Measurements from ENCODE around the gene GPRASP2. TPM values are rescaled to one million over a fixed set of nuclear protein-coding genes. Genes with fewer than 3 reads are reported as not detected.

GPRASP2 gene
- total and polyA plus RNA-seq, 9 of the 15 experiments (the other 6 are each of a cell fraction or from before 2014, with no cell fraction given) = 1.2 to 3.3 (median 2.1) TPM

GRCh38 chrX:102767287-102767686, 55.0 kb downstream of the GPRASP2 start:
- ChIA-PET POLR2A (no interaction called here), CTCF (ENCODE audit: low intra/inter-chr PET ratio) (no interaction called here)
- Histone ChIP-seq H3K9me3 (replicated peaks; ENCODE audit: control insufficient read depth, insufficient read depth, low read depth, low read length) (no peaks in the 10 kb centered on the region), H3K79me2 (ENCODE audit: control insufficient read depth, insufficient read depth, low read length) (peaks cover 23% of the 10 kb centered on the region), H3K9me1 (ENCODE audit: control insufficient read depth, insufficient read depth, low read length) (no peaks in the 10 kb centered on the region), H3K27me3 (ENCODE audit: control insufficient read depth in 2 of 2, insufficient read depth in 2 of 2, low read length in 2 of 2) (no peaks in the 10 kb centered on the region), H2AFZ (ENCODE audit: low read depth, low read length) (no peak overlapping the region), H3K4me2 (ENCODE audit: insufficient read depth, low read length) (no peak overlapping the region), H3K9ac (ENCODE audit: insufficient read depth in 1 of 2, low read depth in 2 of 2, low read length in 2 of 2) (no peak overlapping the region), H3K4me1 (replicated peaks in 1 of 2; ENCODE audit: control insufficient read depth in 2 of 2, insufficient read depth in 2 of 2, low read length in 2 of 2) (no peaks in the 10 kb centered on the region; a peak in 1 of 5 replicates), H4K20me1 (replicated peaks; ENCODE audit: control insufficient read depth, insufficient read depth, low read length) (no peaks in the 10 kb centered on the region), H3K4me3 (no peak overlapping the region), H3K27ac (ENCODE audit: extremely low read depth, low read depth, low read length) (no peak overlapping the region), H3K36me3 (ENCODE audit: control insufficient read depth, insufficient read depth, low read length) (no peaks in the 10 kb centered on the region)
- TF ChIP-seq ZNF507 (tag; conservative IDR thresholded peaks at IDR 0.05) (no peak), ZNF408 (CRISPR knock-in tag; IDR thresholded peaks at IDR 0.05; ENCODE audit: low read depth) (no peak), WHSC1 (IDR thresholded peaks at IDR 0.05; ENCODE audit: low read length) (no peak), THAP7 (CRISPR knock-in tag; IDR thresholded peaks at IDR 0.05) (no peak), ZKSCAN8 (CRISPR knock-in tag; IDR thresholded peaks at IDR 0.05) (no peak), CEBPB (tag; IDR thresholded peaks at IDR 0.05) (no peak), ZNF76 (CRISPR knock-in tag; IDR thresholded peaks at IDR 0.05; ENCODE audit: borderline replicate concordance) (no peak), ZNF121 (CRISPR knock-in tag; conservative IDR thresholded peaks at IDR 0.05) (no peak), GATAD2A (IDR thresholded peaks at IDR 0.05) (no peak), ZNF431 (CRISPR knock-in tag; IDR thresholded peaks at IDR 0.05) (no peak), CBFA2T3 (IDR thresholded peaks at IDR 0.05) (no peak), U2AF2 (optimal IDR thresholded peaks at IDR 0.05; ENCODE audit: low read depth, low read length) (no peak), PKNOX1 (IDR thresholded peaks at IDR 0.05) (no peak)
- intact Hi-C loops (cut with micrococcal nuclease) (no loop called here), in situ Hi-C loops (cut with MboI) (no loop called here)
- FAIRE-seq = no peak
- BruUV-seq (replicated peaks) = no TSS peak
- no peak for ATAC-seq
- WGBS (ENCODE audit: insufficient coverage, low coverage, missing lambda C conversion rate) = 7% methylated on average over 1 of the region's 1 CpG
- DNase-seq (ENCODE audit: extremely low read depth in 1 of 4, low spot score in 3 of 4) = no peak

Small RNA genes within 50 kb of the gene (small RNA-seq; reads per million reads assigned to genes)
- gene RNU6-589P = not detected

Other genes starting within 250 kb of the GPRASP2 start
- gene TCP11X2, start 240.6 kb upstream of the GPRASP2 start, total RNA-seq (2014; rRNA removed) = not detected in 2 replicates
- not detected in 2 replicates for gene TCP11X2, start 240.6 kb upstream of the GPRASP2 start, total RNA-seq (2014; rRNA removed; fragmentation: Illumina TruSeq; extraction: Trizol)
- not detected in 2 replicates for gene TCP11X2, start 240.6 kb upstream of the GPRASP2 start, total RNA-seq (2015; rRNA removed; fragmentation: Illumina TruSeq; extraction: Trizol)
- gene TCP11X2, start 240.6 kb upstream of the GPRASP2 start, total RNA-seq (2021) = not detected in 2 replicates
- gene TCP11X2, start 240.6 kb upstream of the GPRASP2 start, polyA plus RNA-seq (2011; rRNA removed) = not detected in 2 replicates
- gene TCP11X2, start 240.6 kb upstream of the GPRASP2 start, polyA plus RNA-seq (2014; fragmentation: Illumina TruSeq; extraction: Trizol) = not detected in 2 replicates
- not detected for gene TCP11X2, start 240.6 kb upstream of the GPRASP2 start, polyA plus RNA-seq (2014; fragmentation: Nextera tagmentation; extraction: Ambion mirVana)
- gene TCP11X2, start 240.6 kb upstream of the GPRASP2 start, polyA plus RNA-seq (2014; rRNA removed) = not detected in 2 replicates
- gene TMSB15A, start 195.7 kb upstream of the GPRASP2 start, total RNA-seq (2014; rRNA removed) = 0.49 and 1.1 TPM in 2 replicates
- gene TMSB15A, start 195.7 kb upstream of the GPRASP2 start, total RNA-seq (2014; rRNA removed; fragmentation: Illumina TruSeq; extraction: Trizol) = 0.91 and 1.2 TPM in 2 replicates
- 0.54 and 0.87 TPM in 2 replicates for gene TMSB15A, start 195.7 kb upstream of the GPRASP2 start, total RNA-seq (2015; rRNA removed; fragmentation: Illumina TruSeq; extraction: Trizol)
- 0.49 TPM in 1 of 2 replicates, not detected in the other for gene TMSB15A, start 195.7 kb upstream of the GPRASP2 start, total RNA-seq (2021)
- gene TMSB15A, start 195.7 kb upstream of the GPRASP2 start, polyA plus RNA-seq (2011; rRNA removed) = 0.61 and 1.6 TPM in 2 replicates
- gene TMSB15A, start 195.7 kb upstream of the GPRASP2 start, polyA plus RNA-seq (2014; fragmentation: Illumina TruSeq; extraction: Trizol) = 0.78 and 1.1 TPM in 2 replicates
- 1 to 10 TPM; 1.2 to 1.6 TPM for gene TMSB15A, start 195.7 kb upstream of the GPRASP2 start, polyA plus RNA-seq (2014; fragmentation: Nextera tagmentation; extraction: Ambion mirVana)
- 0.39 and 0.85 TPM in 2 replicates for gene TMSB15A, start 195.7 kb upstream of the GPRASP2 start, polyA plus RNA-seq (2014; rRNA removed)
- gene ARMCX5, start 112.9 kb upstream of the GPRASP2 start, total RNA-seq (2014; rRNA removed) = 19.8 and 22.6 TPM in 2 replicates
- gene ARMCX5, start 112.9 kb upstream of the GPRASP2 start, total RNA-seq (2014; rRNA removed; fragmentation: Illumina TruSeq; extraction: Trizol) = 18.2 and 19.3 TPM in 2 replicates
- gene ARMCX5, start 112.9 kb upstream of the GPRASP2 start, total RNA-seq (2015; rRNA removed; fragmentation: Illumina TruSeq; extraction: Trizol) = 15.6 and 16.1 TPM in 2 replicates
- gene ARMCX5, start 112.9 kb upstream of the GPRASP2 start, total RNA-seq (2021) = 13.4 TPM in 2 replicates
- gene ARMCX5, start 112.9 kb upstream of the GPRASP2 start, polyA plus RNA-seq (2011; rRNA removed) = 10.4 and 17.3 TPM in 2 replicates
- 19.9 and 22.9 TPM in 2 replicates for gene ARMCX5, start 112.9 kb upstream of the GPRASP2 start, polyA plus RNA-seq (2014; fragmentation: Illumina TruSeq; extraction: Trizol)
- 10 to 100 TPM; 17.3 to 29.4 TPM for gene ARMCX5, start 112.9 kb upstream of the GPRASP2 start, polyA plus RNA-seq (2014; fragmentation: Nextera tagmentation; extraction: Ambion mirVana)
- 15.1 and 17.4 TPM in 2 replicates for gene ARMCX5, start 112.9 kb upstream of the GPRASP2 start, polyA plus RNA-seq (2014; rRNA removed)
- gene GPRASP1, start 61.0 kb upstream of the GPRASP2 start, total RNA-seq (2014; rRNA removed) = 0.23 and 0.29 TPM in 2 replicates
- 0.55 and 0.57 TPM in 2 replicates for gene GPRASP1, start 61.0 kb upstream of the GPRASP2 start, total RNA-seq (2014; rRNA removed; fragmentation: Illumina TruSeq; extraction: Trizol)
- gene GPRASP1, start 61.0 kb upstream of the GPRASP2 start, total RNA-seq (2015; rRNA removed; fragmentation: Illumina TruSeq; extraction: Trizol) = 0.49 and 0.94 TPM in 2 replicates
- 0.29 and 0.38 TPM in 2 replicates for gene GPRASP1, start 61.0 kb upstream of the GPRASP2 start, total RNA-seq (2021)
- gene GPRASP1, start 61.0 kb upstream of the GPRASP2 start, polyA plus RNA-seq (2011; rRNA removed) = 0.14 and 0.20 TPM in 2 replicates
- gene GPRASP1, start 61.0 kb upstream of the GPRASP2 start, polyA plus RNA-seq (2014; fragmentation: Illumina TruSeq; extraction: Trizol) = 0.18 and 0.24 TPM in 2 replicates
- under 1 TPM; 0.01 to 0.10 TPM for gene GPRASP1, start 61.0 kb upstream of the GPRASP2 start, polyA plus RNA-seq (2014; fragmentation: Nextera tagmentation; extraction: Ambion mirVana)
- gene GPRASP1, start 61.0 kb upstream of the GPRASP2 start, polyA plus RNA-seq (2014; rRNA removed) = 0.16 and 0.40 TPM in 2 replicates
- 0.50 and 0.78 TPM in 2 replicates for gene GPRASP3, start 8.3 kb downstream of the GPRASP2 start, total RNA-seq (2014; rRNA removed)
- gene GPRASP3, start 8.3 kb downstream of the GPRASP2 start, total RNA-seq (2014; rRNA removed; fragmentation: Illumina TruSeq; extraction: Trizol) = 1.3 and 1.5 TPM in 2 replicates
- 1.4 and 1.9 TPM in 2 replicates for gene GPRASP3, start 8.3 kb downstream of the GPRASP2 start, total RNA-seq (2015; rRNA removed; fragmentation: Illumina TruSeq; extraction: Trizol)
- gene GPRASP3, start 8.3 kb downstream of the GPRASP2 start, total RNA-seq (2021) = 1.1 and 1.8 TPM in 2 replicates
- gene GPRASP3, start 8.3 kb downstream of the GPRASP2 start, polyA plus RNA-seq (2011; rRNA removed) = 0.24 and 0.96 TPM in 2 replicates
- gene GPRASP3, start 8.3 kb downstream of the GPRASP2 start, polyA plus RNA-seq (2014; fragmentation: Illumina TruSeq; extraction: Trizol) = 1.1 and 1.2 TPM in 2 replicates
- gene GPRASP3, start 8.3 kb downstream of the GPRASP2 start, polyA plus RNA-seq (2014; fragmentation: Nextera tagmentation; extraction: Ambion mirVana) = 1 to 10 TPM in 1 of 2 experiments, under 1 TPM in 1; 0.63 to 1.1 TPM
- gene GPRASP3, start 8.3 kb downstream of the GPRASP2 start, polyA plus RNA-seq (2014; rRNA removed) = 0.66 and 0.77 TPM in 2 replicates
- gene RAB40AL, start 224.8 kb downstream of the GPRASP2 start, total RNA-seq (2014; rRNA removed) = 0.49 TPM in 1 of 2 replicates, not detected in the other
- 0.44 TPM in 1 of 2 replicates, not detected in the other for gene RAB40AL, start 224.8 kb downstream of the GPRASP2 start, total RNA-seq (2014; rRNA removed; fragmentation: Illumina TruSeq; extraction: Trizol)
- gene RAB40AL, start 224.8 kb downstream of the GPRASP2 start, total RNA-seq (2015; rRNA removed; fragmentation: Illumina TruSeq; extraction: Trizol) = 0.43 and 0.64 TPM in 2 replicates
- 0.42 and 0.51 TPM in 2 replicates for gene RAB40AL, start 224.8 kb downstream of the GPRASP2 start, total RNA-seq (2021)
- 0.19 and 0.21 TPM in 2 replicates for gene RAB40AL, start 224.8 kb downstream of the GPRASP2 start, polyA plus RNA-seq (2011; rRNA removed)
- 0.21 TPM in 1 of 2 replicates, not detected in the other for gene RAB40AL, start 224.8 kb downstream of the GPRASP2 start, polyA plus RNA-seq (2014; fragmentation: Illumina TruSeq; extraction: Trizol)
- not detected for gene RAB40AL, start 224.8 kb downstream of the GPRASP2 start, polyA plus RNA-seq (2014; fragmentation: Nextera tagmentation; extraction: Ambion mirVana)
- 0.13 and 0.54 TPM in 2 replicates for gene RAB40AL, start 224.8 kb downstream of the GPRASP2 start, polyA plus RNA-seq (2014; rRNA removed)